Brain microvascular endothelial cell (primary cell): ENCODE results near the gene TMEM238L.
"Not testable (repeated sequence)": the region's sequence is repeated elsewhere in the genome, so short reads cannot be mapped to it uniquely, and the experiment has no call there.

Experiments used
- DNase-seq: peaks from one replicate; pipeline ENCODE4 v3.0.0-alpha.2; 2020
- H3K27ac ChIP-seq: fragments of 250-450 bp; sonication (Bioruptor Pico); 2 replicates; pipeline ENCODE4 v1.5.1; 2020; ENCODE audit warnings: mild to moderate bottlenecking, moderate library complexity
- H3K27me3 ChIP-seq: fragments of 250-450 bp; sonication (Bioruptor Pico); replicated peaks from 2 replicates; pipeline ENCODE4 v1.5.1; 2020; ENCODE audit warnings: mild to moderate bottlenecking
- H3K36me3 ChIP-seq: fragments of 250-450 bp; sonication (Bioruptor Pico); replicated peaks from 2 replicates; pipeline ENCODE4 v1.5.1; 2020; ENCODE audit warnings: mild to moderate bottlenecking
- H3K4me3 ChIP-seq: 2 replicates; pipeline ENCODE4 v1.5.1; 2011; ENCODE audit warnings: low read depth, mild to moderate bottlenecking, control low read depth, low read length, moderate library complexity
- CTCF ChIP-seq: IDR thresholded peaks from 2 replicates; pipeline ENCODE4 v1.5.1; 2011; ENCODE audit warnings: low read depth, mild to moderate bottlenecking, moderate library complexity, low read length, control low read depth, inconsistent platforms; ENCODE audit errors: missing control alignments
- in situ Hi-C: cut with HindIII; loops from 2 replicates; pipeline ENCODE4 v1.10.0; 2017; ENCODE audit warnings: low sequenced_read_pairs, low pct_ligation_motif_present

The TMEM238L gene

GRCh38 chr17:10803830-10804475 lies at the start of gene TMEM238L:
TMEM238L (minus strand) TSS chr17:10804099; CDS start chr17:10803963, 136 bp downstream.
- Histone ChIP-seq H3K27me3 (no peaks in the 10 kb centered on the region), H3K36me3 (no peaks in the 10 kb centered on the region), H3K27ac (no peak within 1 kb of the TSS), H3K4me3 (no peak within 1 kb of the TSS)
- no peak for TF ChIP-seq CTCF
- in situ Hi-C loops: no loop called here
- DNase-seq: no peak

- H3K27me3 ChIP-seq, H3K27ac ChIP-seq, H3K4me3 ChIP-seq, H3K36me3 ChIP-seq, DNase-seq, in situ Hi-C loops: not testable (repeated sequence)
These were observed 42.7 kb upstream of the TMEM238L start for GRCh38 chr17:10846636-10847035.

- DNase-seq: no peak
- Histone ChIP-seq H3K36me3 (no peaks in the 10 kb centered on the region), H3K27ac (no peak overlapping the region), H3K4me3 (no peak overlapping the region), H3K27me3 (no peaks in the 10 kb centered on the region)
- no peak for TF ChIP-seq CTCF
- in situ Hi-C loops: no loop called here
These were observed 41.5 kb upstream of the TMEM238L start for GRCh38 chr17:10845388-10845751.

GRCh38 chr17:10844621-10845387 lies 40.9 kb upstream of the TMEM238L start:
- Histone ChIP-seq H3K27ac (no peak overlapping the region), H3K36me3 (no peaks in the 10 kb centered on the region), H3K4me3 (peak overlapping the region; percentile 39), H3K27me3 (no peaks in the 10 kb centered on the region)
- in situ Hi-C loops: no loop called here
- peak; percentile 90 for TF ChIP-seq CTCF
- peak; percentile 8 for DNase-seq

- no peak overlapping the region for H3K27ac ChIP-seq
These were observed 39.9 kb upstream of the TMEM238L start for GRCh38 chr17:10843811-10844210.

More at GRCh38 chr17:10843811-10844210, 39.9 kb upstream of the TMEM238L start:
- no peak for TF ChIP-seq CTCF
- DNase-seq: peak; percentile 0
- in situ Hi-C loops: no loop called here
- Histone ChIP-seq H3K4me3 (no peak overlapping the region), H3K27me3 (no peaks in the 10 kb centered on the region), H3K36me3 (no peaks in the 10 kb centered on the region)
